Ovary (tissue), 9 donors: ENCODE data around the gene ADAMTSL4. TPM values are rescaled to one million over a fixed set of nuclear protein-coding genes. Genes with fewer than 3 reads are reported as not detected.

Source experiments
- DNase-seq, 5 donors: peaks; one replicate each; pipeline ENCODE4 v3.0.0-alpha.2; 2019 to 2020
- H3K27ac ChIP-seq, 2 donors: fragments of 200-600 bp; one replicate each; pipeline versions ENCODE4 v1.5.1 to v1.8.0; 2019 to 2022
- H3K27me3 ChIP-seq: fragments of 200-600 bp; one replicate; pipeline ENCODE4 v1.8.0; 2022
- H3K36me3 ChIP-seq: fragments of 200-600 bp; sonication (generic); one replicate; pipeline ENCODE4 v1.5.1; 2019
- H3K4me1 ChIP-seq: one replicate; pipeline ENCODE4 v1.8.1; 2013; ENCODE audit warnings: mild to moderate bottlenecking, moderate library complexity; ENCODE audit not compliant: insufficient read depth
- H3K4me3 ChIP-seq: fragments of 200-600 bp; sonication (generic); one replicate; pipeline ENCODE4 v1.5.1; 2017
- H3K9me3 ChIP-seq, 2 donors: fragments of 200-600 bp in 1 of 2; sonication (generic) in 1 of 2; one replicate each; pipeline versions ENCODE4 v1.5.1 to v1.8.1; 2013 to 2019; ENCODE audit warnings: mild to moderate bottlenecking in 1 of 2, moderate library complexity in 1 of 2
- CTCF ChIP-seq, 3 donors: fragments of 450-650 bp in 2 of 3; fragments of 200-600 bp in 1 of 3; IDR thresholded peaks; one replicate each; pipeline versions ENCODE4 v1.5.1 to v1.8.0; 2016 to 2022; ENCODE audit warnings: antibody characterized with exemption in 3 of 3, mild to moderate bottlenecking in 1 of 3
- EP300 ChIP-seq: sonication (generic); formaldehyde crosslinking; IDR thresholded peaks from one replicate; pipeline ENCODE4 v1.6.1; 2017; ENCODE audit warnings: antibody characterized with exemption
- POLR2A ChIP-seq: fragments of 450-650 bp; IDR thresholded peaks from one replicate; pipeline ENCODE4 v1.6.1; 2017; ENCODE audit warnings: antibody characterized with exemption, mild to moderate bottlenecking, moderate library complexity
- WGBS, 3 donors: extraction: QIAGEN DNeasy Blood & Tissue Kit in 1 of 3; methylation state at CpG; one replicate each; pipeline versions ENCODE4 v1.1.5 to v1.1.7; 2013 to 2017; 5-methylcytosine and 5-hydroxymethylcytosine counted together
- intact Hi-C, 4 donors: fragments of 100-400 bp; cut with DNase I; formaldehyde crosslinking; loops; one replicate each; pipeline versions ENCODE4 v1.11.0 to v1.15.1; 2022 to 2023
- polyA plus RNA-seq, 2 donors: library from polyadenylated mRNA; stranded (reverse); fragments of 200-250 nt in 1 of 2; fragments of 350-450 nt in 1 of 2; fragmentation: Illumina TruSeq in 1 of 2; extraction: RNeasy Lipid Tissue Mini Kit (QIAGEN cat#74804) in 1 of 2; gene quantifications; one replicate each; pipeline ENCODE4 v1.2.3, GENCODE V29; 2013 to 2014
- total RNA-seq, 7 donors: library from RNA; depleted of rRNA in 2 of 7; stranded (reverse); fragments of >200 nt in 2 of 7; fragmentation: NEBNext Ultra II Directional in 3 of 7; extraction: Animal tissue kit (Norgen Biotek cat#: 25700) in 3 of 7; gene quantifications; one replicate each; pipeline versions ENCODE4 v1.1.0 to v1.2.4, GENCODE V29; 2016 to 2023
- donor health status: DM: no; HTN: no; CAD: no; lungs with moderate emphysema.
- donor health status: DM: no; HTN: no; CAD: no.
- donor health status: Bipolar disorder and iron deficiency.
- donor health status: DM: yes; HTN: yes; CAD: no.
- donor health status: DM: no; HTN: no; CAD: no.
- donor health status: DM: yes; HTN: yes; CAD: no.

Gene ADAMTSL4
- total and polyA plus RNA-seq, 9 donors: 8.8 to 86.6 (median 17.0) TPM

- Histone ChIP-seq H3K27ac (no peak overlapping the region), H3K27me3 (no peaks in the 10 kb centered on the region), H3K4me1 (no peaks in the 10 kb centered on the region), H3K36me3 (no peaks in the 10 kb centered on the region), H3K4me3 (no peak overlapping the region), H3K9me3 (no peaks in the 10 kb centered on the region)
- 80 to 87% (median 85%) methylated on average over 13 of the region's 13 CpGs for WGBS, 3 donors
- TF ChIP-seq CTCF (IDR thresholded peaks at IDR 0.05) (no peak), POLR2A (no peak), EP300 (no peak)
- intact Hi-C loops: no loop called here
- DNase-seq: no peak
Observed at GRCh38 chr1:150543500-150544143, 5.6 kb upstream of the ADAMTSL4 start.

- no peaks in the 10 kb centered on the region for H3K9me3 ChIP-seq
- DNase-seq: no peak
- H3K4me3 ChIP-seq: no peak overlapping the region
- TF ChIP-seq POLR2A (no peak), CTCF (IDR thresholded peaks at IDR 0.05) (no peak), EP300 (no peak)
- no peaks in the 10 kb centered on the region for H3K36me3 ChIP-seq
- no peaks in the 10 kb centered on the region for H3K27me3 ChIP-seq
- H3K27ac ChIP-seq: no peak overlapping the region
- 72 to 81% (median 76%) methylated on average over 3 of the region's 3 CpGs for WGBS, 3 donors
- intact Hi-C loops: no loop called here
- H3K4me1 ChIP-seq: no peaks in the 10 kb centered on the region
Observed at GRCh38 chr1:150544204-150544603, 5.0 kb upstream of the ADAMTSL4 start.

- WGBS, 3 donors: 49 to 56% (median 55%) methylated on average over 6 of the region's 6 CpGs
- no peak for TF ChIP-seq CTCF (IDR thresholded peaks at IDR 0.05)
- no peak for TF ChIP-seq EP300
- TF ChIP-seq POLR2A: no peak
- no peak for DNase-seq
- H3K4me3 ChIP-seq: no peak overlapping the region
- intact Hi-C loops: no loop called here
- H3K27me3 ChIP-seq: no peaks in the 10 kb centered on the region
- no peaks in the 10 kb centered on the region for H3K36me3 ChIP-seq
- H3K27ac ChIP-seq: no peak overlapping the region
- no peaks in the 10 kb centered on the region for H3K9me3 ChIP-seq
- peaks cover 8% of the 10 kb centered on the region for H3K4me1 ChIP-seq
Observed at GRCh38 chr1:150545486-150546032, 3.6 kb upstream of the ADAMTSL4 start.

- Histone ChIP-seq H3K36me3 (no peaks in the 10 kb centered on the region), H3K4me3 (no peak overlapping the region), H3K9me3 (no peaks in the 10 kb centered on the region), H3K4me1 (peaks cover 11% of the 10 kb centered on the region), H3K27me3 (no peaks in the 10 kb centered on the region), H3K27ac (no peak overlapping the region)
- DNase-seq: no peak
- 84 to 88% (median 84%) methylated on average over 16 of the region's 16 CpGs for WGBS, 3 donors
- intact Hi-C loops: no loop called here
- no peak for TF ChIP-seq CTCF (IDR thresholded peaks at IDR 0.05)
- TF ChIP-seq EP300: no peak
- no peak for TF ChIP-seq POLR2A
Observed at GRCh38 chr1:150546294-150546937, 2.8 kb upstream of the ADAMTSL4 start.
